HepG2 (cell line): ENCODE data around the gene SNHG17.

ENCODE experiments used
- CEBPB ChIP-seq: IDR thresholded peaks from 2 replicates; pipeline ENCODE4 v1.6.1; 2011; ENCODE audit warnings: low read depth, low read length, improper control_type of control experiment, borderline replicate concordance
- DPF2 ChIP-seq: sonication (generic); formaldehyde crosslinking; IDR thresholded peaks from 2 replicates; pipeline ENCODE4 v1.4.0; 2020; ENCODE audit warnings: mild to moderate bottlenecking, low read depth, missing genetic modification reagents, borderline replicate concordance
- EP300 ChIP-seq, 3 experiments: sonication (generic) in 1 of 3; formaldehyde crosslinking in 1 of 3; IDR thresholded peaks; 2 replicates each; pipeline versions ENCODE4 v1.5.1 to v1.6.1; 2011 to 2020; ENCODE audit warnings: low read depth in 2 of 3, low read length in 2 of 3, borderline replicate concordance in 1 of 3, improper control_type of control experiment in 1 of 3, mild to moderate bottlenecking in 1 of 3, missing genetic modification reagents in 1 of 3, moderate library complexity in 1 of 3
- MIER2 ChIP-seq: IDR thresholded peaks from 2 replicates; pipeline ENCODE4 v1.6.1; 2016; ENCODE audit warnings: missing biosample characterization, missing genetic modification reagents
- NONO ChIP-seq, 2 experiments: fragments of 450-650 bp in 1 of 2; sonication (generic) in 1 of 2; formaldehyde crosslinking in 1 of 2; IDR thresholded peaks in 1 of 2; conservative IDR thresholded peaks in 1 of 2; 2 replicates each; pipeline versions ENCODE4 v1.6.1 to v1.8.0; 2017 to 2022; ENCODE audit warnings: mild to moderate bottlenecking in 1 of 2, missing genetic modification reagents in 1 of 2, moderate library complexity in 1 of 2
- POLR2AphosphoS5 ChIP-seq: IDR thresholded peaks from 2 replicates; pipeline ENCODE4 v1.6.1; 2012; ENCODE audit warnings: low read depth, low read length
- SIN3A ChIP-seq: IDR thresholded peaks from 2 replicates; pipeline ENCODE4 v1.6.1; 2011; ENCODE audit warnings: low read depth, mild to moderate bottlenecking, control low read depth, low read length, borderline replicate concordance
- TP53 ChIP-seq: sonication (generic); formaldehyde crosslinking; conservative IDR thresholded peaks from 2 replicates; pipeline ENCODE4 v1.4.0; 2020; ENCODE audit warnings: missing genetic modification reagents
- ZNF12 ChIP-seq: sonication (generic); formaldehyde crosslinking; IDR thresholded peaks from 2 replicates; pipeline ENCODE4 v1.5.0; 2020; ENCODE audit warnings: missing genetic modification reagents
- ZNF274 ChIP-seq: sonication (generic); formaldehyde crosslinking; IDR thresholded peaks from 2 replicates; pipeline ENCODE4 v1.5.1; 2020; ENCODE audit warnings: mild to moderate bottlenecking, missing genetic modification reagents
- ZNF292 ChIP-seq: sonication (generic); formaldehyde crosslinking; IDR thresholded peaks from 2 replicates; pipeline ENCODE4 v1.8.1; 2022; ENCODE audit warnings: mild to moderate bottlenecking, low read depth, missing genetic modification reagents, borderline replicate concordance
- TF ChIP-seq, protein P1 (sequence below): sonication (generic); formaldehyde crosslinking; IDR thresholded peaks from 2 replicates; pipeline ENCODE4 v1.4.0; 2020; ENCODE audit warnings: missing genetic modification reagents, borderline replicate concordance

DNA sequence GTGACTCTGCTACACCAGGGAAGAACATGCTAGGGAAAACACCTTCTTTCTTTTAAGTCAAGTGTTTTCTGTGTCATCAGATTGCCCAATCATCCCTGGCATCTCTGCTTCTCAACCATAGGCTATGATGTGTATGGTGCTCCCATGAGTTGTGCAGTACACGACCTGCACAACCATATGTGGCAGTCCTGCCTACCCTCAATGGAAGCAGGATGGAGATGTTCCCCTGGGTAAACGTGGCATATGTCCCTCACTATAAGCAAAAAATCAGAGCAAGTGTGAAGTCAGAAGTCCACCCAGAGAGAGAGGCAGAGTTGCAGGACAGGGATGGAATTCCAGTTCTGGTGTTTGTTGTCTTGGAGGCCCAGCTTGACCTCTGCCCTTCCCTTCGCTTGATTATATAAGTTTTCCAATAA, 10.3 kb upstream of the SNHG17 start:
- TF ChIP-seq POLR2AphosphoS5, result no peak
- TF ChIP-seq DPF2 (CRISPR knock-in tag), result no peak; the same call in 1 of the 2 replicates
- peak; percentile 20; the same call in 1 of the 2 replicates for TF ChIP-seq ZNF292 (CRISPR knock-in tag)
- no peak for TF ChIP-seq SIN3A
- peak; percentile 65; the same call in 1 of the 2 replicates for TF ChIP-seq CEBPB
- TF ChIP-seq TP53 (CRISPR knock-in tag), result no peak
- TF ChIP-seq NONO (IDR thresholded peaks at IDR 0.05), result no peak
- TF ChIP-seq NONO (CRISPR knock-in tag; conservative IDR thresholded peaks at IDR 0.05), result no peak
- TF ChIP-seq ZNF274 (CRISPR knock-in tag), result no peak
- TF ChIP-seq, protein P1, sequence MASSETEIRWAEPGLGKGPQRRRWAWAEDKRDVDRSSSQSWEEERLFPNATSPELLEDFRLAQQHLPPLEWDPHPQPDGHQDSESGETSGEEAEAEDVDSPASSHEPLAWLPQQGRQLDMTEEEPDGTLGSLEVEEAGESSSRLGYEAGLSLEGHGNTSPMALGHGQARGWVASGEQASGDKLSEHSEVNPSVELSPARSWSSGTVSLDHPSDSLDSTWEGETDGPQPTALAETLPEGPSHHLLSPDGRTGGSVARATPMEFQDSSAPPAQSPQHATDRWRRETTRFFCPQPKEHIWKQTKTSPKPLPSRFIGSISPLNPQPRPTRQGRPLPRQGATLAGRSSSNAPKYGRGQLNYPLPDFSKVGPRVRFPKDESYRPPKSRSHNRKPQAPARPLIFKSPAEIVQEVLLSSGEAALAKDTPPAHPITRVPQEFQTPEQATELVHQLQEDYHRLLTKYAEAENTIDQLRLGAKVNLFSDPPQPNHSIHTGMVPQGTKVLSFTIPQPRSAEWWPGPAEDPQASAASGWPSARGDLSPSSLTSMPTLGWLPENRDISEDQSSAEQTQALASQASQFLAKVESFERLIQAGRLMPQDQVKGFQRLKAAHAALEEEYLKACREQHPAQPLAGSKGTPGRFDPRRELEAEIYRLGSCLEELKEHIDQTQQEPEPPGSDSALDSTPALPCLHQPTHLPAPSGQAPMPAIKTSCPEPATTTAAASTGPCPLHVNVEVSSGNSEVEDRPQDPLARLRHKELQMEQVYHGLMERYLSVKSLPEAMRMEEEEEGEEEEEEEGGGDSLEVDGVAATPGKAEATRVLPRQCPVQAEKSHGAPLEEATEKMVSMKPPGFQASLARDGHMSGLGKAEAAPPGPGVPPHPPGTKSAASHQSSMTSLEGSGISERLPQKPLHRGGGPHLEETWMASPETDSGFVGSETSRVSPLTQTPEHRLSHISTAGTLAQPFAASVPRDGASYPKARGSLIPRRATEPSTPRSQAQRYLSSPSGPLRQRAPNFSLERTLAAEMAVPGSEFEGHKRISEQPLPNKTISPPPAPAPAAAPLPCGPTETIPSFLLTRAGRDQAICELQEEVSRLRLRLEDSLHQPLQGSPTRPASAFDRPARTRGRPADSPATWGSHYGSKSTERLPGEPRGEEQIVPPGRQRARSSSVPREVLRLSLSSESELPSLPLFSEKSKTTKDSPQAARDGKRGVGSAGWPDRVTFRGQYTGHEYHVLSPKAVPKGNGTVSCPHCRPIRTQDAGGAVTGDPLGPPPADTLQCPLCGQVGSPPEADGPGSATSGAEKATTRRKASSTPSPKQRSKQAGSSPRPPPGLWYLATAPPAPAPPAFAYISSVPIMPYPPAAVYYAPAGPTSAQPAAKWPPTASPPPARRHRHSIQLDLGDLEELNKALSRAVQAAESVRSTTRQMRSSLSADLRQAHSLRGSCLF (CRISPR knock-in tag), result no peak
- TF ChIP-seq MIER2 (CRISPR knock-in tag), result no peak
- no peak for TF ChIP-seq EP300 (IDR thresholded peaks at IDR 0.05; ENCODE audit: low read depth in 2 of 2, low read length in 2 of 2)
- no peak for TF ChIP-seq EP300 (CRISPR knock-in tag; IDR thresholded peaks at IDR 0.05; ENCODE audit: borderline replicate concordance)
- TF ChIP-seq ZNF12, result no peak
